IMR-90 (cell line): ENCODE measurements around the gene MED22. TPM values are rescaled to one million over a fixed set of nuclear protein-coding genes. Genes with fewer than 3 reads are reported as not detected.

Experiments used
- ATAC-seq: fragments of 200-7000 bp; cut with Tn5 transposase; 2 replicates; pipeline ENCODE4 v1.9.1; 2020; ENCODE audit warnings: low read depth, mild to moderate bottlenecking, moderate library complexity
- BruUV-seq: library from RNA; stranded (reverse); fragments of 400-500 nt; replicated peaks from 2 replicates; lab custom pipeline; 2021; lab: Mats Ljungman, UMichigan
- CTCF ChIA-PET: fragments of 300-600 bp; formaldehyde crosslinking; extraction: SDS; loops from one replicate; lab custom pipeline; 2021; ENCODE audit warnings: antibody characterized with exemption; lab: Yijun Ruan, JAX
- POLR2A ChIA-PET: fragments of 300-600 bp; sonication (Branson Sonifier 250); formaldehyde crosslinking; loops from one replicate; lab custom pipeline; 2022; ENCODE audit warnings: antibody characterized with exemption; ENCODE audit not compliant: unreplicated experiment; lab: Charles Lee
- DNase-seq: peaks from one replicate; pipeline ENCODE4 v3.0.0; 2013
- H2AFZ ChIP-seq: replicated peaks from 2 replicates; pipeline ENCODE3; 2013; ENCODE audit warnings: low read length, mild to moderate bottlenecking; ENCODE audit not compliant: poor library complexity
- H2AK5ac ChIP-seq: 2 replicates; pipeline ENCODE4 v1.6.1; 2013; ENCODE audit warnings: low read depth, low read length, inconsistent platforms
- H2AK9ac ChIP-seq: replicated peaks from 2 replicates; pipeline ENCODE3; 2013; ENCODE audit warnings: mild to moderate bottlenecking, low read depth, low read length, moderate library complexity; ENCODE audit not compliant: poor library complexity
- H2BK120ac ChIP-seq: 2 replicates; pipeline ENCODE4 v1.6.1; 2013; ENCODE audit warnings: low read depth, low read length, inconsistent platforms
- H2BK15ac ChIP-seq: 3 replicates; pipeline ENCODE4 v1.6.1; 2013; ENCODE audit warnings: low read depth, low read length, inconsistent platforms
- H2BK20ac ChIP-seq: 2 replicates; pipeline ENCODE4 v1.6.1; 2013; ENCODE audit warnings: low read depth, mild to moderate bottlenecking, inconsistent platforms, low read length, moderate library complexity
- H2BK5ac ChIP-seq: 2 replicates; pipeline ENCODE4 v1.6.1; 2013; ENCODE audit warnings: mild to moderate bottlenecking, low read depth, low read length, inconsistent platforms; ENCODE audit not compliant: poor library complexity, severe bottlenecking
- H3K14ac ChIP-seq: replicated peaks from 2 replicates; pipeline ENCODE4 v1.6.1; 2013; ENCODE audit warnings: low read depth, low read length, inconsistent platforms
- H3K18ac ChIP-seq: 2 replicates; pipeline ENCODE4 v1.6.1; 2013; ENCODE audit warnings: low read depth, low read length, control low read depth
- H3K23ac ChIP-seq: 2 replicates; pipeline ENCODE4 v1.6.1; 2013; ENCODE audit warnings: low read depth, low read length, inconsistent platforms
- H3K27ac ChIP-seq: 2 replicates; pipeline ENCODE4 v1.5.1; 2013; ENCODE audit warnings: mild to moderate bottlenecking, control low read depth, low read length; ENCODE audit not compliant: insufficient read depth
- H3K27me3 ChIP-seq: 2 replicates; pipeline ENCODE4 v1.6.1; 2013; ENCODE audit warnings: low read length; ENCODE audit not compliant: control insufficient read depth, insufficient read depth
- H3K36me3 ChIP-seq: 2 replicates; pipeline ENCODE4 v1.6.1; 2013; ENCODE audit warnings: low read length, mixed read lengths; ENCODE audit not compliant: control insufficient read depth, insufficient read depth
- H3K4ac ChIP-seq: 2 replicates; pipeline ENCODE4 v1.6.1; 2013; ENCODE audit warnings: low read depth, low read length, inconsistent platforms
- H3K4me1 ChIP-seq: 2 replicates; pipeline ENCODE4 v1.6.1; 2013; ENCODE audit warnings: low read length, mixed read lengths; ENCODE audit not compliant: control insufficient read depth, insufficient read depth
- H3K4me2 ChIP-seq: 2 replicates; pipeline ENCODE4 v1.6.1; 2013; ENCODE audit warnings: low read depth, mild to moderate bottlenecking, control low read depth, low read length, moderate library complexity
- H3K4me3 ChIP-seq: 2 replicates; pipeline ENCODE4 v1.5.1; 2013; ENCODE audit warnings: low read depth, mild to moderate bottlenecking, control low read depth, low read length, moderate library complexity; ENCODE audit not compliant: insufficient read depth
- H3K56ac ChIP-seq: 2 replicates; pipeline ENCODE4 v1.6.1; 2013; ENCODE audit warnings: low read length, inconsistent platforms; ENCODE audit not compliant: insufficient read depth; ENCODE audit errors: extremely low read depth
- H3K79me1 ChIP-seq, 2 experiments: 2 replicates each; pipeline ENCODE4 v1.6.1; 2013; ENCODE audit warnings: low read length in 2 of 2, inconsistent platforms in 1 of 2, low read depth in 1 of 2
- H3K9ac ChIP-seq: 2 replicates; pipeline ENCODE4 v1.6.1; 2013; ENCODE audit warnings: low read depth, low read length, control low read depth
- H3K9me1 ChIP-seq: 2 replicates; pipeline ENCODE4 v1.6.1; 2013; ENCODE audit warnings: low read length, inconsistent platforms; ENCODE audit not compliant: insufficient read depth
- H3K9me3 ChIP-seq: 2 replicates; pipeline ENCODE4 v1.6.1; 2013; ENCODE audit warnings: low read length; ENCODE audit not compliant: control insufficient read depth, insufficient read depth
- H4K20me1 ChIP-seq: 2 replicates; pipeline ENCODE4 v1.6.1; 2013; ENCODE audit warnings: low read length, inconsistent platforms; ENCODE audit not compliant: insufficient read depth
- H4K5ac ChIP-seq: 2 replicates; pipeline ENCODE4 v1.6.1; 2013; ENCODE audit warnings: mild to moderate bottlenecking, low read depth, low read length, control low read depth
- H4K8ac ChIP-seq, 2 experiments: 2 replicates each; pipeline ENCODE4 v1.6.1; 2013; ENCODE audit warnings: low read depth in 2 of 2, low read length in 2 of 2, control low read depth in 1 of 2, inconsistent platforms in 1 of 2
- H4K91ac ChIP-seq: 2 replicates; pipeline ENCODE4 v1.6.1; 2013; ENCODE audit warnings: low read depth, low read length, inconsistent platforms; ENCODE audit not compliant: insufficient read depth
- BHLHE40 ChIP-seq: fragments of 150-350 bp; IDR thresholded peaks from 2 replicates; pipeline ENCODE4 v1.6.1; 2016; ENCODE audit warnings: mild to moderate bottlenecking, low read depth, low read length
- CEBPB ChIP-seq: IDR thresholded peaks from 2 replicates; pipeline ENCODE4 v1.6.1; 2012; ENCODE audit warnings: low read depth, low read length, improper control_type of control experiment
- CHD1 ChIP-seq: IDR thresholded peaks from 2 replicates; pipeline ENCODE4 v1.6.1; 2012; ENCODE audit warnings: low read depth, low read length, improper control_type of control experiment
- MAFK ChIP-seq: IDR thresholded peaks from 2 replicates; pipeline ENCODE4 v1.6.1; 2012; ENCODE audit warnings: low read depth, low read length, improper control_type of control experiment
- MAZ ChIP-seq: IDR thresholded peaks from 2 replicates; pipeline ENCODE4 v1.6.1; 2012; ENCODE audit warnings: low read depth, mild to moderate bottlenecking, low read length, improper control_type of control experiment, moderate library complexity, borderline replicate concordance
- MXI1 ChIP-seq: IDR thresholded peaks from 2 replicates; pipeline ENCODE4 v1.6.1; 2012; ENCODE audit warnings: low read depth, mild to moderate bottlenecking, low read length, moderate library complexity, borderline replicate concordance
- NFE2L2 ChIP-seq: fragments of 150-350 bp; IDR thresholded peaks from 2 replicates; pipeline ENCODE4 v1.6.1; 2016; ENCODE audit warnings: low read depth, mild to moderate bottlenecking, low read length
- POLR2A ChIP-seq: IDR thresholded peaks from 2 replicates; pipeline ENCODE4 v1.6.1; 2012; ENCODE audit warnings: mild to moderate bottlenecking, low read depth, low read length
- RAD21 ChIP-seq: IDR thresholded peaks from 2 replicates; pipeline ENCODE4 v1.6.1; 2012; ENCODE audit warnings: low read length, improper control_type of control experiment
- RCOR1 ChIP-seq: IDR thresholded peaks from 2 replicates; pipeline ENCODE4 v1.6.1; 2012; ENCODE audit warnings: mild to moderate bottlenecking, low read length, improper control_type of control experiment; ENCODE audit not compliant: insufficient replicate concordance
- RFX5 ChIP-seq: IDR thresholded peaks from 2 replicates; pipeline ENCODE4 v1.8.0; 2012; ENCODE audit warnings: low read depth, mild to moderate bottlenecking, low read length, moderate library complexity
- SMC3 ChIP-seq: fragments of 150-350 bp; IDR thresholded peaks from 2 replicates; pipeline ENCODE4 v1.6.1; 2016; ENCODE audit warnings: low read depth, mild to moderate bottlenecking, antibody characterized with exemption, low read length, moderate library complexity
- USF2 ChIP-seq: fragments of 150-350 bp; IDR thresholded peaks from 2 replicates; pipeline ENCODE4 v1.6.1; 2017; ENCODE audit warnings: mild to moderate bottlenecking, antibody characterized with exemption, low read length, low read depth
- WGBS, 2 experiments: methylation state at CpG; one replicate each; pipeline versions ENCODE4 v1.1.5 to v1.1.7; 2013; ENCODE audit warnings: missing lambda C conversion rate in 2 of 2; ENCODE audit not compliant: insufficient read length in 1 of 2; ENCODE audit errors: extremely low coverage in 2 of 2; 5-methylcytosine and 5-hydroxymethylcytosine counted together
- dilution Hi-C: fragments of 300-500 bp; cut with HindIII; formaldehyde crosslinking; loops from one replicate; pipeline ENCODE4 v1.14.3; 2018; ENCODE audit warnings: low sequenced_read_pairs; ENCODE audit not compliant: unreplicated experiment
- in situ Hi-C: fragments of 300-500 bp; cut with MboI; formaldehyde crosslinking; loops from 3 replicates; pipeline ENCODE4 v1.14.3; 2019; ENCODE audit warnings: low sequenced_read_pairs, inconsistent platforms, mixed read lengths
- intact Hi-C: fragments of 100-400 bp; cut with micrococcal nuclease; formaldehyde crosslinking; loops from 2 replicates; pipeline ENCODE4 v1.10.0; 2022
- polyA plus RNA-seq, 3 experiments: library from polyadenylated mRNA; depleted of rRNA; stranded (reverse); fragments of >200 nt; gene quantifications; 2 replicates each; pipeline ENCODE4 v1.2.3, GENCODE V29; 2012; ENCODE audit warnings: low replicate concordance in 1 of 3
- total RNA-seq: library from RNA; depleted of rRNA; stranded (reverse); fragments of >200 nt; gene quantifications from 2 replicates; pipeline ENCODE4 v1.2.3, GENCODE V29; 2012
- TF ChIP-seq, protein P1 (sequence below): conservative IDR thresholded peaks from 2 replicates; pipeline ENCODE4 v1.5.1; 2012; ENCODE audit warnings: mild to moderate bottlenecking, low read depth, low read length, improper control_type of control experiment

Gene MED22
- total and polyA plus RNA-seq, 2 of the 4 experiments (the other 2 are of a cell fraction): 7.9 to 28.3 TPM

GRCh38 chr9:133359399-133360175 lies 11.7 kb upstream of the MED22 start:
- Histone ChIP-seq H4K5ac (no peak overlapping the region), H2AFZ (no peak overlapping the region), H4K20me1 (peaks cover 56% of the 10 kb centered on the region), H3K23ac (no peak overlapping the region), H3K56ac (no peak overlapping the region), H3K4me1 (peaks cover 10% of the 10 kb centered on the region; the same call in 1 of the 2 replicates), H3K9me3 (no peaks in the 10 kb centered on the region), H3K27ac (no peak overlapping the region), H4K8ac (peak overlapping the region in 1 of 2 experiments; percentile 16; a peak in 1 of 4 replicates), H2BK15ac (no peak overlapping the region), H3K9me1 (no peaks in the 10 kb centered on the region; the same call in 1 of the 2 replicates), H3K79me1 (peaks cover 37 to 87% of the 10 kb centered on the region in 2 experiments), H2AK5ac (no peak overlapping the region), H2BK120ac (no peak overlapping the region), H3K18ac (no peak overlapping the region), H4K91ac (no peak overlapping the region), H2AK9ac (no peak overlapping the region), H3K36me3 (peaks cover 44% of the 10 kb centered on the region), H3K27me3 (no peaks in the 10 kb centered on the region), H2BK5ac (no peak overlapping the region), H3K4ac (no peak overlapping the region), H3K4me2 (no peak overlapping the region), H2BK20ac (no peak overlapping the region), H3K4me3 (no peak overlapping the region), H3K9ac (no peak overlapping the region), H3K14ac (no peak overlapping the region)
- BruUV-seq: no TSS peak
- no peak for ATAC-seq
- dilution Hi-C loops: no loop called here
- intact Hi-C loops: no loop called here
- DNase-seq: no peak
- ChIA-PET POLR2A (no interaction called here), CTCF (interaction anchor here (0.7 kb wide), 1 partner anchor 20 kb away, joined by 4 read pairs; no protein-coding TSS in a partner anchor)
- in situ Hi-C loops: no loop called here
- 73% methylated on average over 3 of the region's 20 CpGs; no CpG with 5 or more reads in 1 of the 2 experiments for WGBS, 2 experiments
- no peak for TF ChIP-seq RFX5
- no peak for TF ChIP-seq NFE2L2
- TF ChIP-seq SMC3: no peak
- TF ChIP-seq USF2: no peak
- no peak for TF ChIP-seq MAFK
- no peak for TF ChIP-seq CEBPB
- TF ChIP-seq BHLHE40: 0 out of 2 replicates have a peak, but pooled peaks have one; percentile 10
- TF ChIP-seq MXI1: no peak
- TF ChIP-seq CHD1: no peak
- TF ChIP-seq MAZ: no peak
- no peak for TF ChIP-seq POLR2A
- no peak for TF ChIP-seq RCOR1
- TF ChIP-seq, protein P1, sequence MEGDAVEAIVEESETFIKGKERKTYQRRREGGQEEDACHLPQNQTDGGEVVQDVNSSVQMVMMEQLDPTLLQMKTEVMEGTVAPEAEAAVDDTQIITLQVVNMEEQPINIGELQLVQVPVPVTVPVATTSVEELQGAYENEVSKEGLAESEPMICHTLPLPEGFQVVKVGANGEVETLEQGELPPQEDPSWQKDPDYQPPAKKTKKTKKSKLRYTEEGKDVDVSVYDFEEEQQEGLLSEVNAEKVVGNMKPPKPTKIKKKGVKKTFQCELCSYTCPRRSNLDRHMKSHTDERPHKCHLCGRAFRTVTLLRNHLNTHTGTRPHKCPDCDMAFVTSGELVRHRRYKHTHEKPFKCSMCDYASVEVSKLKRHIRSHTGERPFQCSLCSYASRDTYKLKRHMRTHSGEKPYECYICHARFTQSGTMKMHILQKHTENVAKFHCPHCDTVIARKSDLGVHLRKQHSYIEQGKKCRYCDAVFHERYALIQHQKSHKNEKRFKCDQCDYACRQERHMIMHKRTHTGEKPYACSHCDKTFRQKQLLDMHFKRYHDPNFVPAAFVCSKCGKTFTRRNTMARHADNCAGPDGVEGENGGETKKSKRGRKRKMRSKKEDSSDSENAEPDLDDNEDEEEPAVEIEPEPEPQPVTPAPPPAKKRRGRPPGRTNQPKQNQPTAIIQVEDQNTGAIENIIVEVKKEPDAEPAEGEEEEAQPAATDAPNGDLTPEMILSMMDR: peak; percentile 34
- TF ChIP-seq RAD21: peak; percentile 49
